NCI-H2081 (cell line): Measurements from ENCODE around the gene GRWD1.
"Not testable (repeated sequence)": the region's sequence is repeated elsewhere in the genome, so short reads cannot be mapped to it uniquely, and the experiment has no call there.

Source experiments
- DNase-seq, 2 experiments: peaks; one replicate each; lab custom pipeline; 2025; lab: John Stamatoyannopoulos, UW

Gene GRWD1

DNA sequence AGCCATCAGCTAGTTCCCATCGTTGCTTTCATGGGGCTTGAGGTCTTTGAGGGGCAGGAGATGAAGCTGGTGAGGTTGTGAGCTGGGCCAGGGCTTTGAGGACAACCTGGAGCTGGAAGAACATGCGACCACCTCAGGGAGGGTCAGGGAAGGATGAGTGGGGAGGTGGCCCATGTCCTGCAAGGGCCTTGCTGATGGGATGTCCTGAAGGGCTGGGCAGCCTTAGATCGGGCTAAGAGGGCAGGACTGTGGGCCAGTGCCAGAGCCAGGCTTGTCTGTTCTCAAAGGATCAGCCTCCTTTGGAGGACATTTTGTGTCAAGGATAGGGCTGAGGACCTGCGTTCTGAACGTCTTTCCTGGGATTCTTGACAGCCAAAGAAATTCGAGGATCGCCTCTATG lies 33.9 kb downstream of the GRWD1 start:
- DNase-seq: no peak

DNA sequence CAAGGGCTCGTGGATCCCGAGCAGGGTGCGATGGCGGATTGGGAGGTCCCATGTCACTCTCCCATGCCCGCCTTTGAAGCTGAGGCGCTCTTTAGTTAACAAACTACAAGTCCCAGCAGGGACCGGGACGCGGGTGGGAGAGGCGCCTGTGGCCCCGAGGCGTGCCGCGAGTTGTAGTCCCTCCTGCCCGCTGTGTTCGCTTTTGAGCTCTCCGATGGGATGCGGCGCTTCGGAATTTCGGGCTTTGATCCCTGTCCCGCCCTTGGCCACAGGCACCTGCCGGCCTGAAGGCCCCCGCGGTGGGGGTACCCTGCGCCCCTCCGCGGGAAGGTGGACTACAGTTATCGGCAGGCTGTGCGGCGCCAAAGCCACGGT lies 34.4 kb downstream of the GRWD1 start:
- DNase-seq: no peak

DNA sequence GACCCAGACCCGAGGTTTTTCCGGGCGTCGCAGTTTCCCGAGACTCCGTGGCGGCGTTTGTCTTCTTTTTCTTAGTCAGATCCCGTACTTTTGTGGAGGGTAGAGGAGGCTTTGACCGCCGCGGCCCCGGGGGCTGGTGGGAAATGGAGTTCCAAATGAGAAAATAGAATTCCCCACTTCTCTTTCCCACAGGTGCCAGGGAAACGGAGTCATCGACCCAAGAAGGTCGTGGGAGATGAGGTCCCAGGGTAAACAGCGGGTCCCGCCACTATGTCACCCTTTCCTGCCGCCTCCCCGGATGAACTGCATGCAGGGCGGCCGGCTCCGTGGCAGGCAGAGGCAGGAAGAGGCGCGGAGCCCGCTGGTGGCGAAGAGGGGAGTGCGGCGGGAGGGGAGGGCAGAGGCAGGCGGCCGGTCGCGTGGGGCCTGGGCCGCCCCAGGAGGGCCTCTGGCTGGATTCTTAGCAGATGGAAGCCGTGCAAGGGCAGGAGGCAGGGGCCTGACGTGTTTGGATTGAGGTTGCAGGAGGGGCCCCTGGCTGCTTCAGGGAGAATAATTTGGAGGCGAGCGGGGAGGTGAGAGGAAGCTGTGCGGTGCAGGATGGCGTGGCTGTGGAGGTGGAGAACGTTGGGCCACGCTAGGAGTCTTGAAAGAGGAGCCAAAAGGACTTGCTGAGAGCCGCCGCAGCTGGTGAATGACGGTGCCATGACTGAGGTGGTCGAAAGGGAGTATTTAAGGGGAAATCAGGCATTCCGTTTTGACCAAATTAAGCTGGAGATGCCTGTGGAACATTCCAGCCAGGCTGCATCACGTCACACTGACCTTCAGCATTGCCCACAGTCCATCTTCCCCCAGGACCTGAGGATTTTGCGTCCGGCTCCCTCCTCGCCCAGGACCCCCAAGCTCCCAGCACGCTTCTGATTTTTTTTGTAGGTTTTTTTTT lies 35.0 kb downstream of the GRWD1 start:
- no peak for DNase-seq

DNA sequence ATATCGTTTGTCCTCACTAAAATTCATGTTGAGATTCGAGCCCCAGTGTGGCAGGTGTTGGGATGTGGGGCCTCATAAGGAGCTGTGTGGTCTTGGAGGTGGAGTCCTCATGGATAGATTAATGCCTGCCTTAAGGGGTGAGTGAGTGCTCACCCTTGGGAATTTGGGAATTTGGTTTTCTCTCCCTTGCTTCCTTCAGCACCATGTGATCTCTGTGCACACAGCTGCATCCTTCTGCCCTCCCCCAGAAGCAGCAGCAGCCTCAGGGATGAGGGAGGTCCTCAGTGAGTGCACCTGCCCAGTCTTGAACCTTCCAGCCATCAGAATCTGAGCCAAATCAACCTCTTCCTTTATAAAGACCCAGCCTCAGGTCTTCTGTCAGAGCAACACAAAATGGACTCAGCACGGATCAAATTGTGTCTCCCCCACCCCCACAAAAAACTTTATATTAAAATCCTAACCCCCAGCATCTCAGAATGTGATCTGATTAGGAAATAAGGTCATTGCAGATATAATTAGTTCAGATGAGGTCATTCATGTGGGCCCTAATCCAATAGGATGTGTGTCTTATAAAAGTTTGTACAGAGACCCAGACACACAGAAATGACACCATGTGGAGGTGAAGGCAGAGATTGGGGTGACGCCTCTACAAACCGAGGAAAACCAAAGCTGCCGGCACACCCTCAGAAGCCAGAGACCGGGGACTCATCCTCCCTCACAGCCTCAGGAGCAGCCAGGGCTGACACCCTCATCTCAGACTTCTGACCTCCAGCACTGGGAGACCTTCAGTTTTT lies 36.3 kb downstream of the GRWD1 start:
- peak in 1 of 2 experiments; percentile 23 for DNase-seq

DNA sequence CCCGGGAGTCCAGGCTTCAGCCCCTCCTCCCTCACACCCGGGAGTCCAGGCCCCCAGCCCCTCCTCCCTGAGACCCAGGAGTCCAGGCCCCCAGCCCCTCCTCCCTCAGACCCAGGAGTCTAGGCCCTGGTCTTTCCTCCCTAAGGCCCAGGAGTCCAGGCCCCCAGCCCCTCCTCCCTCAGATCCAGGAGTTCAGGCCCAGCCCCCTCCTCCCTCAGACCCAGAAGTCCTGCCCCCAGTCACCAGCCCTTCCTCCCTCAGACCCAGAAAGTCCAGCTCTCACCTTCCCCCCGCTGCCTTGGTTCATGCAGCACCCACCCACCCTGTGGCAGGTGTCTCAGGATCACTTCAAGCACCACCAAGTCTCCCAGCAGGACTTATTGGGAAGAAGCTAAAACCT lies 37.5 kb downstream of the GRWD1 start:
- no peak for DNase-seq

DNA sequence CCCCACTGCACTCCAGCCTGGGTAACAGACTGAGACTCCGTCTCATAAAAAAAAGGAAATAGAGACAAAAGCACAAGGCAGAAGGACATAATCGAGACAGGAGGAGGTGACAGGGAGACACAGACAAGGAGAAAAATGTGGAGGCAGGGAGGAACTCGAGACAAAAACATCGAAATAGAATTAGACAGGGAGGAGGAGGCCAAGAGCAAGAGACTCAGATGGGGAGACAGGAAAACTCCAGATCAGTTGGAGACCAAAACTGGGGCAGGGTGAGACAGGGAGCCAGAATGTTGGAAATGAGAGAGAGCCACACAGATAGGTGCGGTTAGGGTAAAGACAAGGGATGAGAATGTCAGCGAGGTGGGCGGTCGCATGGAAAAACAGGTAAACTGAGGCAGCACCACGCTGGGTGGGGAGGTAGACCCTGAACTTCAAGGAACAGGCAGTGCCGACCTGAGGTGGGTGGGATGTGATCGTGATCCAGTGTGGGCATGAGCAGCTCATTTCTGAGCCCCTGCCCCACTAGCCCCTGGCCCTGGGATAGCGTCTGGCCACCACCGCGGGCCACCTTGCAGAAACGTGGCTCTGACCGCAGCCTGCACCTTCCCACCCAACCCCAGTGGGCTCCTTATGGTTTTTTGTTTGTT lies 38.6 kb downstream of the GRWD1 start:
- no peak for DNase-seq

DNA sequence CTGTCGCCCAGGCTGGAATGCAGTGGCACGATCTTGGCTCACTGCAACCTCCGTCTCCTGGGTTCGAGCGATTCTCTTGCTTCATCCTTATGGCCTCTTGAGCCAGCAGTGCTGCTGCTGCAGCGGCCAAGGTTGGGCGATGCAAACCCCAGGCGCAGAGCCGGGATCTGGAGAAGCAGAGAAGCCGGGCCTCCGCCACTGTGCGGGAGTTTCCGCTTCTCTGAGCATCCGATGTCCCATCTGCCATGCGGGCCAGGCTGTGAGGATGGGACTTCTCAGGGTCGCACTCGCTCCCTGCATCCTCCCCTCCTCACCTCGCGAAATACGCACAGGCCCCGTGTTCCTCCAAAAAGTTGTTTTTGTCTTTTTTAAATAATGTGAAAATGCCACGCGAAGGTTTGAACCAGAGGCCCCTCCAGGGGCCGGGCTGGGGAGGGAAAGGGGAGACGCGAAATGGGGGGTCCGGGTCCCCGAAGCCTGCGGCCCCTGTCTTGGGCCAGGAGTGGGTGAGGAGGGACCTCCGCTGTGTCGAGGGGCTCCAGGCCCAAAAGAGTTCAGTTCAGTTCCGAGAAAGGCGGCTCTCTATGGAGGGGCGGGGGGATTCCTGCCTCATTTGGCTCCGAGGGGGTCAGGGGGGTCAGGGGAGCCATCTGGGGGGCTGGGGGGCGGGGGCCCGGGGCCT lies 39.3 kb downstream of the GRWD1 start:
- DNase-seq: no peak

DNA sequence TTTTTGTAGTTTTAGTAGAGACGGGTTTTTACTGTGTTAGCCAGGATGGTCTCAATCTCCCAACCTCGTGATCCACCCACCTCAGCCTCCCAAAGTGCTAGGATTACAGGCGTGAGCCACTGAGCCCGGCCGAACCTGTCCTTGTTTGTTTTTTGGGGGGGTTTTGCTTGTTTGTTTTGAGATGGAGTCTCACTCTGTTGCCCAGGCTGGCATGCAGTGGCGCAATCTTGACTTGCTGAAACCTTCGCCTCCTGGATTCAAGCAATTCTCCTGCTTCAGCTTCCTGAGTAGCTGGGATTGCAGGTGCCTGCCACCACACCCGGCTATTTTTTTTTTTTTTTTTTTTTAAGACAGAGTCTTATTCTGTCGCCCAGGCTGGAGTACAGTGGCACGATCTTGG lies 40.9 kb downstream of the GRWD1 start:
- DNase-seq: not testable (repeated sequence)

DNA sequence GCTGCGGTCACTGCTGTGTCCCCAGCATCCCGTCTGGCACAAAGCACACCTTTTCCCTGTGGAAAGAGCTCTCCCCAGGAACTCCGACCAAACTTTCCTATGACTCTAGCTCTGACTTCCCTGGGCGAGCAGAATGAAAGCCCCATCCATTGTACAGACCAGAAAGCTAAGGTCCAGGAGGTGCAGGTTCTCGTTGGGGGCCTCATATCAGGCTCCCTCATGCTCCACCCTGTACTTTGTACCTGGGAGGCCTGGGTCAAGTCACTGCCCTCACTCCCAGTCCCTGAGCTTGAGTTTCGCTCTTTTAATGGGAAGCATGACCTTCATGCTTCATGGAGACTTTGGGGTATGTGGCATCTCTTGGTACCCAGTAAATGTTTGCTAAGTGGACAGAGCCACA lies 41.8 kb downstream of the GRWD1 start:
- no peak for DNase-seq

DNA sequence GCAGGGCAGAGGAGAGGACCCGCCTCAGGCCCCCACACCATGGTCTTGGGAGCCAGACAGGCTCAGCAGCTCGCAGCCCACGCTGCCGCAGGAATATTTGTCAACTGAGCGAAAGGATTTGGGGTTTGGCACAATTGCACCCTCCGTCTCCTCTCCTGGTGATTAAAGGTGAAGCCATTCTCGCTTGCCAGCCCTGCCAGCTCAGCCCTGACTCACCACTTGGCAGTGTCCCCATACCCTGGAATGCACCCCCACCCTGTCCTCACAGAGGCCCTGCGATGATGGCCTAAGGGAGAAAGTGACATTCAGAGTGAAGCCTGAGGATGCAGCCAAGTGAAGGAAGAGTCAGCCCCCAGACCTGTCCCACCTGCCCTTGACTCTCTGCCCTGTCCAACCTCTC lies 42.2 kb downstream of the GRWD1 start:
- no peak for DNase-seq

DNA sequence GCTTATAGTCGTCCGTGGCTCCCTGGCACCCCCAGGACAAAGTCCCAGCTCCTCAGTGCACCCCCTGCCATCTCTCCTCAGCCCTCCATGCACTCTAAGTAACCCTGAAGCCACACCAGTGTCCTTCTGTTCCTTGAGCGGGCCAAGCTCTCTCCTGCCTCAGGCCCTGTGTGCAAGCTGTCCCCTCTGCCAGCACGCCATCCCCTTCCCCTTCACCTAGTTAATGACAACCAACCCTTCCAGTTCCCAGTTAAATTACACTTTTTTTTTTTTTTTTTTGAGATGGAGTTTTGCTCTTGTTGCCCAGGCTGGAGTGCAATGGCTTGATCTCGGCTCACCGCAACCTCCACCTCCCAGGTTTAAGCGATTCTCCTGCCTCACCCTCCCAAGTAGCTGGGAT lies 42.7 kb downstream of the GRWD1 start:
- not testable (repeated sequence) for DNase-seq

DNA sequence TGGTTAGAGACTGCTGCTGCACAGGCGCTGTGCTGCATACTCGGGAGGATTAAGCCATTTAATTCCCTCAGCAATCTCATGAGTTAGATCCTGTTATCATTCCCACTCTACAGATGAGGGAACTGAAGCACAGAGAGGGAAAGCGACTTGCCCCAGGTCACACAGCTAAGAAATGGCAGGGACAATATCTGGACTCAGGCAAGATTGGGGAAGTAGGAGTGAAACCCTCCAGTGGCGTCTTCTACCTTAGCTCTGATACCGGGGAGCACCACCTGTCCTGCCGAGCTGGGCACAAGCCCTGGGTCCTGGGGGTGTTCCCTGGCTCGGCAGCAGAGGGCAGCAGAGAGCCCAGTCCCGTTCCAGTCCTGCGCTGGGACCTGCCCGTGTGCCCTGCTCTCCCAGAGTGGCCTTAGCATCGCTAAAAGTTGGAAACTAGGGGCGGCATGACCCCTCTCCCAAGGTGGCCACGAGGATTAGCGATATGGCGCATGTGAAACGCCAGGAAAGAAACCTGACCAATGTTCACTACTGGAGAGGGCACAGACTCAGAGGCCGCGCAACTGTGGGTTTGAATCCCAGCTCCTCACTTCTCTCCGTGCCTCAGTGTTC lies 43.9 kb downstream of the GRWD1 start:
- peak; percentile 31 to 48 for DNase-seq

DNA sequence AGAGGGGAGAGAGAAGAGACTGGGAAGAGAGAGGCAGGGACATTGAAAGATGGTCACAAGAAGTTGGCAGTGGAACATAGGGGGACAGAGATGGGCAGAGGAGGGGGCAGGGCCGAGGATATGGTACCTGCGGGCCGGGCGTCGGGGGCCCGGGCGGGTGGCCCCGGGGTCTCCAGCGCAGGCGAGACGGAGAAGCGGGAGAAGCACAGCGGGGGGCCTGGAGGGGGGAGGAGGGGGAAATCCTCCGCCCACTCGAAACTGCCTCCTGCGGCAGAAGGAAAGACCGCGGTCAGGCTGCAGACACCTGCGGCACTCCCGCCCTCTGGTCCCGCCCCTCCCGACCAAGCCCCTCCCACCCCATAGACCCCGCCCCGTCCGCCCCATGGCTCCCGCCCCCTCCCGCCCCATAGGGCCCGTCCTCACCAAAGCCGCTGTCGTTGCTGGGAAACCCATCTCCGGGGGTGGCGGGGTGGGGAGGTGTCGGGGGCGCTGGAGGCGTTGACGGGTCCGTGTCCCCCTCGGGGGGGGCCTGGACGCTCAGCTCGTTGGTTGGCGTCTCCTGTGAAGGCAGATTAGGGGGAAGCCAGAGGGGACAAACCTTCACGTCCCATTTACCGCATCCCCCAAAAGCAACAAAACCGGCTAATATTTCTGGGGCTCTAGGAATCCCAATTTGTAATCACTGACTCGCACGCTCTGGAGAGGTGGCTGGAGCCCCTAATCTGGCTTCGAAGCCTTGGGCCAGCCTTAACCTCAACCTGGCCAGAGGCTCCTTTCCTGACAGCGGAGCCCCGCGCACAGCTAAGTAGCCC lies 45.4 kb downstream of the GRWD1 start:
- DNase-seq: peak; percentile 31 to 36

DNA sequence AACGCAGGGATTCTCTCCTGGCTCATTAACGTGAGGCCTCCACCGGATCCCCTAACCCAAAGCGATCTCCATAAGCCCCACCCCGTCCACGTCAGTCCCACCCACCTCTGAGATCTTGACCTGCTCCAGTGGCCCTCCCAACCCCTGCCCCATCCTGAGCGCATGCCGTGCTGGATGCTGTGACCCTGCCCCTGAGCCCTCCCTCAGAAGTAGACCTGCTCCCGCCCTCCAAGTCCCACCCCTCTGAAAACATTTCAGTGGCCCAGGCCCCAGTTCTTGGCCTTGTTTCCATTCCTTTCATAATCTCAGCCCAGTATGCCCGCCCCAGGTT lies 46.0 kb downstream of the GRWD1 start:
- no peak for DNase-seq

DNA sequence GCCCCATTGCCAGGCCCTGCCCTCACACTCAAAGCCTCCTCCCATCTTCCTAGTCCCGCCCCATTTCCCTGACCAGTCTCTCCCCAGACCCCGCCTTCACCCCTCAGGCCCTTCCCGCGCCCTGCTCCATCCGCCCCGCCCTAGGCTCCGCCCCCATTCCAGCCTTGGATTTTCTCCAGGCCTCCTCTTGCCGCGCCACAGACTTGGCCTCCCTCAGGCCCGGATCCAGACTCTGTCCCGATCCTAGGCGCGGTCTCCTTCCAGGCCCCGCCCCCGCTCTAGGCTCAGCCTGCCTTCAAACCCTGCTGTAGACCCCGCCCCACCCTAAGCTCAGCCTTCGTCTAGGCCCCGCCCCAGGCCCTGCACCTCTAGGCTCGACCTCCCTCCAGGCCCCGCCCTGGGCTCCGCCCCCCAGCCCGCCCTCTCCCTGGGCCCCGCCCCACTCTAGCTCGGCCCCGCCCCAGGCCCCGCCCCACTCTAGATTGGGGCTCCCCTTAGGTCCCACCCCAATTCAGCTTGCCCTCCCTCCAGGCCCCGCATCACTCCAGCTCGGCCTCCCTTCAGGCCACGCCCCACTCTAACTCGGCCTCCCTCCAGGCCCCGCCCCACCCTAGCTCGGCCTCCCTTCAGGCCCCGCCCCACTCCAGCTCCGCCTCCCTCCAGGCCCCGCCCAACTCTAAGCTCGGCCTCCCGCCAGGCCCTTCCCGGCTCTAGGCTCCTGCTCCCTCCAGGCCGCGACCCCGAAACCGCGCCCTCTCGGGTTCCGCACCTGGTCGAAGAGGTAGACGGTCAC lies 47.3 kb downstream of the GRWD1 start:
- DNase-seq: peak; percentile 70 to 82

DNA sequence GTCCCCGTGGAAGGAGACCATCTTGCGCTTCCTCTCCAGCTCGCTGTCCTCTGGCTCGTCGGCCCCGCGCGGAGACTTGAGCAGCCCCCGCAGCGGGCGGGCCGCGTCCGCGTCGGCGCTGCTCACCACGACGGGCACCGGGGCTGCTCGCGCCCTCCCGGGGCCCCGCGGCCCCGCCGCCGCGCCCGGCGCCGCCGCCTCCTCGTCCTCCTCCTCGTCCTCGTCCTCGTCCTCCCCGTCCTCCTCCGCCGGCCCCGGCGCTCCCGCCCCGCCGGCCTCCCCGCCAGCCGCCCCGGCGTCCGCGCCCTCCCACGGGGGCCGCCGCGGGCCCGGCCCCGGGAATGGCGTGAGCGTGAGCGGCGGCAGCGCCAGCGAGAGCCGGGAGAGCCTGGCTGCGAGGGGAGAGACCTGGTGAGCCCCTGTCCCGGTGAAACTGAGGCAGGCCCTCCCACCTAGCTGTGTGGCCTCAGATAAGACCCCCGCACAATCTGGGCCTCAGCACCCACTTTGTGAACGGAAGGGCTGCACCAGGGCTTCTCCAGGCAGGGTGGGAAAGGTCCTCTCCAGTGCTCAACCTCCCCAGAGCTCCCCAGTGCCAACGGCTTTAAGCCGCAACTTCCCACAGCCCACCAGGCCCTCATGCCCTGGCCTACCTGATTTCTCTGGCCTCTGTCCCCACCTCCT lies 48.1 kb downstream of the GRWD1 start:
- no peak for DNase-seq

DNA sequence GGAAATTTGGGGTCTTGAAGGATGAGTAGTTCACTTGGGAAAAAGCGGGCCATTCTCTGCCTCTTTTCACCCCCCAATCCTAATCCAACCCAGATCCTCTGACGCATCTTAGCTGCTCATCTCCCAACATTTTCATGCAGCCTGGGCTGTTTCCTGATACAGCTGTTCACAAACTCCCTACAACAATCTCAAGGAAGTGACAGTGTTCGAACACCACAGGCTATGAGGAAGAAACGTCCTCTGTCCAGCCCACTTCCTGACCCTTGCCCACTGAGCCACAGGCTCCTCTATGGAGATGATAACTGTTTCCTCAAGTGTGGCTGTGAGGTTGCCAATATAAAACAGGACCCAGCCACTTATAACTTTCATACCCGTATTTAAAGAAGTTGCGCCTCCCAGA lies 49.6 kb downstream of the GRWD1 start:
- DNase-seq: no peak

DNA sequence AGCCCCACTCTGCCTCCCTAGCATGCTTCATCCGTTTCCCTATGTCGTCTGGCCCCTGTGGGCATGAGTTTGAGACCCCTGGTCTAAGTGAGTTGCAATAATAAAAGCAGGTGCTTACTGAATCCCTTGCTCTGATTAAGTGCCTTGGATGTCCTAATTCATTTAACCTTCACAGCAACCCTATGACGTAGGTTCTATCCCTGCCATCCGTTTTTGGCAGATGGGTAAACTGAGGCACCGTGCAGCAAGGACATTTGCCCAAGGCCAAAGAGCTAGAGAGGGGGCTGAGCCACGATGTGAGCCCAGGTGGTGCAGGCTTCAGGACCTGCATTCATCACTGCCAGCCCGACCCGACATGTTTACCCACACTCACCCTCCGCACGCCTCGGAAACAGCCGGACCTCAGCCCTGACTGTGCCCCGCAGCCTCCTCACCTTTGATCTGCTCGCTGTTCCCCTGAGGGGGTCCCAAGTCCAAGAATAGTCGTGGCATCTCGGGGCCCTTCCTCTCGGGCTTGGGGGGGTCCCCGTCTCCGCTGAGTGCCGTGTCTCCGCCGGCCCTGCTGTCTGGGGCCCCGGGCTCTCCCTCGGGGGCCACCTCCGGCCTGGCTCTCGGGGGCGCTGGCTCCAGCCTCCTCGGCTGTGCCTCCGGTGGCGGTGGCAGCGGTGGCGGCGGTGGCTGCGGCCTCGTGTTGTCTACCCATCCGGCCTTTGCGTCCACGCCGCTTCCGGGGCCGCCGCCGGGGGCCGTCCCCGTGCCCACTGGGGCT lies 51.4 kb downstream of the GRWD1 start:
- no peak for DNase-seq
